Stomach (tissue), 9 donors: ENCODE measurements around the gene ZNF423. TPM values are rescaled to one million over a fixed set of nuclear protein-coding genes. Genes with fewer than 3 reads are reported as not detected.

Experiments used
- DNase-seq, 2 donors: peaks; one replicate each; pipeline versions ENCODE4 v3.0.0 to v3.0.0-alpha.2; 2013 to 2019
- H3K27ac ChIP-seq, 5 donors: fragments of 200-600 bp in 4 of 5; sonication (generic) in 4 of 5; one replicate each; pipeline ENCODE4 v1.5.1; 2013 to 2019; ENCODE audit warnings: mild to moderate bottlenecking in 1 of 5, moderate library complexity in 1 of 5
- H3K27me3 ChIP-seq, 3 donors: fragments of 200-600 bp; sonication (generic); one replicate each; pipeline ENCODE4 v1.5.1; 2017 to 2019; ENCODE audit warnings: mixed run types in 1 of 3
- H3K36me3 ChIP-seq, 4 donors: fragments of 200-600 bp; sonication (generic); 1 replicate in 3 of 4; 2 replicates in 1 of 4; pipeline ENCODE4 v1.5.1; 2016 to 2019
- H3K4me1 ChIP-seq, 4 donors: fragments of 200-600 bp; sonication (generic); one replicate each; pipeline ENCODE4 v1.5.1; 2016 to 2019
- H3K4me3 ChIP-seq, 4 donors: fragments of 200-600 bp; sonication (generic) in 3 of 4; one replicate each; pipeline ENCODE4 v1.5.1; 2016 to 2019; ENCODE audit warnings: mild to moderate bottlenecking in 1 of 4
- H3K9me3 ChIP-seq, 4 donors: fragments of 200-600 bp; sonication (generic); one replicate each; pipeline ENCODE4 v1.5.1; 2016 to 2019
- EP300 ChIP-seq: sonication (generic); formaldehyde crosslinking; IDR thresholded peaks from one replicate; pipeline ENCODE4 v1.6.1; 2017; ENCODE audit warnings: antibody characterized with exemption
- POLR2A ChIP-seq, 4 donors: fragments of 450-650 bp; IDR thresholded peaks; one replicate each; pipeline ENCODE4 v1.6.1; 2016; ENCODE audit warnings: antibody characterized with exemption in 4 of 4, control low read depth in 2 of 4, mild to moderate bottlenecking in 1 of 4, moderate library complexity in 1 of 4
- POLR2AphosphoS5 ChIP-seq, 3 donors: sonication (generic); formaldehyde crosslinking; IDR thresholded peaks; one replicate each; pipeline ENCODE4 v1.6.1; 2016; ENCODE audit warnings: antibody characterized with exemption in 3 of 3
- WGBS, 5 donors: extraction: QIAGEN DNeasy Blood & Tissue Kit in 3 of 5; methylation state at CpG; one replicate each; pipeline versions ENCODE4 v1.1.5 to v1.1.7; 2013 to 2018; 5-methylcytosine and 5-hydroxymethylcytosine counted together
- intact Hi-C: fragments of 100-400 bp; cut with DNase I; formaldehyde crosslinking; loops from one replicate; pipeline ENCODE4 v1.15.1; 2023; ENCODE audit warnings: low total_unique reads
- polyA plus RNA-seq, 3 donors: library from polyadenylated mRNA; stranded (reverse); fragments of 200-250 nt; gene quantifications; one replicate each; pipeline ENCODE4 v1.2.3, GENCODE V29; 2013
- total RNA-seq, 5 donors: library from RNA; depleted of rRNA; stranded (reverse); fragments of >200 nt; gene quantifications; one replicate each; pipeline versions ENCODE4 v1.1.0 to v1.2.3, GENCODE V29; 2014 to 2016
- TF ChIP-seq, protein P1 (sequence below), 7 experiments: fragments of 450-650 bp in 4 of 7; fragments of 200-600 bp in 3 of 7; sonication (generic) in 3 of 7; IDR thresholded peaks; one replicate each; pipeline ENCODE4 v1.5.1; 2016 to 2019; ENCODE audit warnings: antibody characterized with exemption in 7 of 7, control low read depth in 2 of 7, mild to moderate bottlenecking in 1 of 7
- donor health status: healthy with polysubstance abuse.
- donor health status: Bipolar disorder and iron deficiency.
- donor health status: healthy.

Gene ZNF423
- total and polyA plus RNA-seq, 8 donors: 0.29 to 3.5 (median 1.0) TPM

DNA sequence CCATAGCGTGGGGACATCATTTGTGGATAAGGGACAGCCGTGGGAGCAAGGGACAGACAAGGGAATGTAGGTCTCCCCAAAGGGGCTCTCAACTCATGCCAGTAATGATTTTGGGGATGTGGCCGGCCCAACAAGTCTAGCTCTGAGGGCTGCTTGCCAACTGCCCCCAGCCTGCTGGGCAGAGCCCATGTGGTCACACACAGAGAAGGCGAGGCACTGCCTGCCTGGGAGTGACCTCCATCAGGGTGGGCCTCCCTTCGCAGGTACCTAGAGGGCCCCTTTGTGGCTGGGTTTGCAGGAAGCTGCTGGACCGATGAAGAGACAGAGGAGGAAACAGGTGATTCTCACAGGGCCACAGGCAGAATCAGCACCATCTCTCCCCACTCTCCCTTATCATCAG lies 305.2 kb downstream of the ZNF423 start:
- Histone ChIP-seq H3K27me3 (no peaks in the 10 kb centered on the region), H3K27ac (no peak overlapping the region), H3K4me1 (no peaks in the 10 kb centered on the region), H3K4me3 (no peak overlapping the region), H3K36me3 (no peaks in the 10 kb centered on the region), H3K9me3 (no peaks in the 10 kb centered on the region)
- no peak for TF ChIP-seq POLR2AphosphoS5 (IDR thresholded peaks at IDR 0.05)
- no peak for TF ChIP-seq EP300
- no peak for TF ChIP-seq POLR2A (IDR thresholded peaks at IDR 0.05)
- TF ChIP-seq, protein P1, sequence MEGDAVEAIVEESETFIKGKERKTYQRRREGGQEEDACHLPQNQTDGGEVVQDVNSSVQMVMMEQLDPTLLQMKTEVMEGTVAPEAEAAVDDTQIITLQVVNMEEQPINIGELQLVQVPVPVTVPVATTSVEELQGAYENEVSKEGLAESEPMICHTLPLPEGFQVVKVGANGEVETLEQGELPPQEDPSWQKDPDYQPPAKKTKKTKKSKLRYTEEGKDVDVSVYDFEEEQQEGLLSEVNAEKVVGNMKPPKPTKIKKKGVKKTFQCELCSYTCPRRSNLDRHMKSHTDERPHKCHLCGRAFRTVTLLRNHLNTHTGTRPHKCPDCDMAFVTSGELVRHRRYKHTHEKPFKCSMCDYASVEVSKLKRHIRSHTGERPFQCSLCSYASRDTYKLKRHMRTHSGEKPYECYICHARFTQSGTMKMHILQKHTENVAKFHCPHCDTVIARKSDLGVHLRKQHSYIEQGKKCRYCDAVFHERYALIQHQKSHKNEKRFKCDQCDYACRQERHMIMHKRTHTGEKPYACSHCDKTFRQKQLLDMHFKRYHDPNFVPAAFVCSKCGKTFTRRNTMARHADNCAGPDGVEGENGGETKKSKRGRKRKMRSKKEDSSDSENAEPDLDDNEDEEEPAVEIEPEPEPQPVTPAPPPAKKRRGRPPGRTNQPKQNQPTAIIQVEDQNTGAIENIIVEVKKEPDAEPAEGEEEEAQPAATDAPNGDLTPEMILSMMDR (IDR thresholded peaks at IDR 0.05): no peak
- no peak for DNase-seq
- WGBS, 5 donors: 78 to 87% (median 85%) methylated on average over 4 to 6 of the region's 6 CpGs
- intact Hi-C loops: no loop called here

DNA sequence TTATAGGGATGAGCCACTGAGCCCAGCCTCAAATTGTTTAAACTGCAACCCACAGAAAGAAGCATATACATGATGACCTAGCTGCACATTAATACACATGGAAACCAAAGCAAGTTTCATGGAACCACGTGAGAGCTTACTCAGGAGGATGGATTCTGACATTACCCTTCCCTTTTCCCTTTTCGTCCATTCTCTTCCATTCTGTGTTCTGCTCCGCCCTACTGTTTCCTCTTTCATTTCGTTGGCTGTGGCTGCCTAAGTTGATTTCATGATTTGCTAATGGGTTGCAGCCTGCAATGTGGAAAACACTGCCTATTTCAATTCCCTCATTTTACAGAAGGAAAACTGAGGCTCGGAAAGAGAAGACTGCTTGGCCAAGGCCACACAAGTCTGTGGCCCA lies 305.8 kb downstream of the ZNF423 start:
- no peaks in the 10 kb centered on the region for H3K36me3 ChIP-seq
- H3K4me3 ChIP-seq: no peak overlapping the region
- DNase-seq: no peak
- H3K9me3 ChIP-seq: no peaks in the 10 kb centered on the region
- no peaks in the 10 kb centered on the region for H3K27me3 ChIP-seq
- H3K27ac ChIP-seq: no peak overlapping the region
- intact Hi-C loops: no loop called here
- 85 to 89% (median 87%) methylated on average over 5 of the region's 5 CpGs for WGBS, 5 donors
- H3K4me1 ChIP-seq: no peaks in the 10 kb centered on the region
- no peak for TF ChIP-seq POLR2AphosphoS5 (IDR thresholded peaks at IDR 0.05)
- no peak for TF ChIP-seq POLR2A (IDR thresholded peaks at IDR 0.05)
- TF ChIP-seq, protein P1 (IDR thresholded peaks at IDR 0.05): no peak
- no peak for TF ChIP-seq EP300

DNA sequence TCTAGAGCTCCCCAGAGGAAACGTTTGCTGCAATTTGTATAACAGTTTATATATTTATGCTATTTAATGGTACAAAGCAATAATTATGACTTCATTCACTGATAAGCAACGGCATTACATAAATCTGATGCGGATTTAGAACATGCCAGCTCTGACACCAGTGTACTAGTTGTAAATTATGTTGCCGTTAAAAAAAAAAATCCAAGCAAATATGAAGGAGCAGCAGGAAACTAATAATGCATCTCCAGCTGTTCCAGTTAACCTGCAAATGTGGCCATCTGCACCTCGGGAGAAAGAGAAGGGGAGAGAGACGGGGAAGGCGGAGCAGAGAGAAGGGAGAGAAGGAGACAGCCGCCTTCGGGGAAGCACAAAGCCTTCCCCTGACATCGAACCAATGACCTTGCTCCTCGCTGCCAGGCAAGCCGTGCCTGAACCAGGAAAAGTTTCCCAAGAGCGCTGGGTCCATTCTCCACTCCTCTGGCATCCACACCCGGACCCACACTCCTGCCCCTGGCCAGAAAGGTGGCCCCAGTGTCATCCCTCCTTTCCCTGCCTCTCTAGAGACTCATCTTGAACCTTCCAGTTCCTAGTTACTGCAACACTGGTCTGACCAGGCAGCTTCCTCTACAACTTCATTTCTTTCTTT lies 307.5 kb downstream of the ZNF423 start:
- Histone ChIP-seq H3K27ac (no peak overlapping the region), H3K4me3 (no peak overlapping the region), H3K4me1 (peaks cover 0 to under 1% (median 0%) of the 10 kb centered on the region in 4 donors), H3K27me3 (peaks cover 0 to 2% (median 0%) of the 10 kb centered on the region in 3 donors), H3K36me3 (no peaks in the 10 kb centered on the region), H3K9me3 (no peaks in the 10 kb centered on the region)
- intact Hi-C loops: no loop called here
- no peak for DNase-seq
- WGBS, 5 donors: 65 to 77% (median 70%) methylated on average over 14 of the region's 14 CpGs
- TF ChIP-seq POLR2A (IDR thresholded peaks at IDR 0.05) (no peak), EP300 (no peak), POLR2AphosphoS5 (IDR thresholded peaks at IDR 0.05) (no peak)
- TF ChIP-seq, protein P1 (IDR thresholded peaks at IDR 0.05): no peak

DNA sequence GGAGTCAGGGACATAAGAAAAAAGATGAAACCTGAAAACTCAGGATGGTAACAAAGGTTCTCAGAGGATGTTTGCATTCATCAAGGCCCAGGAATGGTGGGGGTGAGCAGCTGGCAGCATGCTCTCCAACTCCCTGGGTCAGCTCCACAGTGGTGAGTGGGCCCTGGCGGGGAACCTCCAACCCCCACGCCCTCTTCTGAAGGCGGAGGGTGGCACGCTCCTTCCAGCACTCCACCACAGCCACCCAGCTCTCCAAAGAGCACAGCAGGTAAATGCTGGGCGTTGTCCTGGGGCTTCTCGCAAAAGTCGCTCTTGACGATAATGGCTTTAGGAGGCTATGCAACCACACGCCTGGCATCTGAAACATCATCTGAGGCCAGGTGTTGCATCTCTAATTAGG lies 308.5 kb downstream of the ZNF423 start:
- Histone ChIP-seq H3K4me3 (no peak overlapping the region), H3K27me3 (peaks cover 0 to 5% (median 0%) of the 10 kb centered on the region in 3 donors), H3K27ac (no peak overlapping the region), H3K36me3 (no peaks in the 10 kb centered on the region), H3K4me1 (peaks cover 0 to 4% (median 0%) of the 10 kb centered on the region in 4 donors), H3K9me3 (no peaks in the 10 kb centered on the region)
- TF ChIP-seq, protein P1 (IDR thresholded peaks at IDR 0.05): no peak
- TF ChIP-seq EP300 (no peak), POLR2A (IDR thresholded peaks at IDR 0.05) (no peak), POLR2AphosphoS5 (IDR thresholded peaks at IDR 0.05) (no peak)
- intact Hi-C loops: no loop called here
- WGBS, 5 donors: 91 to 95% (median 93%) methylated on average over 5 to 9 of the region's 9 CpGs
- DNase-seq: no peak
